Left lung (tissue), 10 donors: ENCODE results near the gene TEKT5. TPM values are rescaled to one million over a fixed set of nuclear protein-coding genes. Genes with fewer than 3 reads are reported as not detected.

Source experiments
- ATAC-seq: fragments of 200-7000 bp; cut with Tn5 transposase; one replicate; pipeline ENCODE4 v1.9.1; 2020; ENCODE audit warnings: moderate library complexity
- DNase-seq, 4 donors: peaks; one replicate each; pipeline ENCODE4 v3.0.0-alpha.2; 2013 to 2020
- H3K27ac ChIP-seq, 2 donors: fragments of 200-600 bp; sonication (generic) in 1 of 2; one replicate each; pipeline versions ENCODE4 v1.5.0 to v1.8.0; 2020 to 2021
- H3K27me3 ChIP-seq, 2 donors: fragments of 200-600 bp; sonication (generic) in 1 of 2; one replicate each; pipeline versions ENCODE4 v1.5.0 to v1.8.0; 2020 to 2021
- H3K36me3 ChIP-seq, 2 donors: fragments of 200-600 bp; sonication (generic) in 1 of 2; one replicate each; pipeline versions ENCODE4 v1.5.0 to v1.8.0; 2020 to 2021
- H3K4me1 ChIP-seq, 2 donors: fragments of 200-600 bp; one replicate each; pipeline ENCODE4 v1.8.0; 2021
- H3K4me3 ChIP-seq, 2 donors: fragments of 200-600 bp; sonication (generic) in 1 of 2; one replicate each; pipeline versions ENCODE4 v1.5.0 to v1.8.0; 2020 to 2021; ENCODE audit warnings: mild to moderate bottlenecking in 1 of 2
- H3K9me3 ChIP-seq, 2 donors: fragments of 200-600 bp; sonication (generic) in 1 of 2; one replicate each; pipeline versions ENCODE4 v1.5.0 to v1.8.0; 2020 to 2021
- intact Hi-C, 2 donors: fragments of 100-400 bp; cut with DNase I; formaldehyde crosslinking; loops; one replicate each; pipeline versions ENCODE4 v1.11.2 to v1.14.2; 2022
- polyA plus RNA-seq, 6 donors: library from polyadenylated mRNA; unstranded; fragments of 120-200 nt; gene quantifications; one replicate each; pipeline ENCODE4 v1.2.1, GENCODE V29; 2013; ENCODE audit not compliant: insufficient read length in 6 of 6
- total RNA-seq, 2 donors: library from RNA; stranded (reverse); fragmentation: NEBNext Ultra II Directional; extraction: Animal tissue kit (Norgen Biotek cat#: 25700); gene quantifications; one replicate each; pipeline ENCODE4 v1.2.1, GENCODE V29; 2021
- TF ChIP-seq, protein P1 (sequence below), 2 donors: fragments of 200-600 bp; sonication (generic) in 1 of 2; IDR thresholded peaks; one replicate each; pipeline versions ENCODE4 v1.5.0 to v1.8.0; 2021; ENCODE audit warnings: antibody characterized with exemption in 2 of 2
- donor health status: DM: no; HTN: yes; CAD: no.
- donor health status: DM: no; HTN: no; CAD: no.

TEKT5 gene
- total and polyA plus RNA-seq, 8 donors = 0.13 to 0.67 (median 0.49) TPM; not detected in 3

DNA sequence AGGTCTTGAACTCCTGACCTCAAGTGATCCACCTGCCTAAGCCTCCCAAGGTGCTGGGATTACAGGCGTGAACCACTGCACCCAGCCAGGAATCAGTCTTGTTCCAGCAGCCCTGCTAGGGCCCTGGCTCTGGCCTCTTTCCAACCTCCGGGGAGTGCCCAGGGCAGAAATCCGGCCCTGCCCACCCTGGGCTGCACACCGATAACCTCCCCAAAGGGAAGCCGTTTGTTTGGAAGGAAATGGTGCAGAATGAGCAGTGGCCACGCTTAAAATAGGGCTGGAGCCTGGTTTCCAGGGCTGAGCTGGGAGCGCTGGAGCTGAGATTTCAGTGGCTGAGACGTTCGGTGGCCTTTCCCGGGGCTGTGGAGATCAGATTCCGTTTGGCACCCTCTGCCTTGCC is 96.6 kb downstream of the TEKT5 start:
- no peak for DNase-seq
- ATAC-seq = peak; percentile 0
- H3K36me3 ChIP-seq = no peaks in the 10 kb centered on the region
- peak overlapping the region; percentile 33 to 46 for H3K27ac ChIP-seq
- no peaks in the 10 kb centered on the region for H3K27me3 ChIP-seq
- peaks cover 24 to 43% of the 10 kb centered on the region in 2 donors for H3K4me1 ChIP-seq
- intact Hi-C loops = no loop called here
- TF ChIP-seq, protein P1, sequence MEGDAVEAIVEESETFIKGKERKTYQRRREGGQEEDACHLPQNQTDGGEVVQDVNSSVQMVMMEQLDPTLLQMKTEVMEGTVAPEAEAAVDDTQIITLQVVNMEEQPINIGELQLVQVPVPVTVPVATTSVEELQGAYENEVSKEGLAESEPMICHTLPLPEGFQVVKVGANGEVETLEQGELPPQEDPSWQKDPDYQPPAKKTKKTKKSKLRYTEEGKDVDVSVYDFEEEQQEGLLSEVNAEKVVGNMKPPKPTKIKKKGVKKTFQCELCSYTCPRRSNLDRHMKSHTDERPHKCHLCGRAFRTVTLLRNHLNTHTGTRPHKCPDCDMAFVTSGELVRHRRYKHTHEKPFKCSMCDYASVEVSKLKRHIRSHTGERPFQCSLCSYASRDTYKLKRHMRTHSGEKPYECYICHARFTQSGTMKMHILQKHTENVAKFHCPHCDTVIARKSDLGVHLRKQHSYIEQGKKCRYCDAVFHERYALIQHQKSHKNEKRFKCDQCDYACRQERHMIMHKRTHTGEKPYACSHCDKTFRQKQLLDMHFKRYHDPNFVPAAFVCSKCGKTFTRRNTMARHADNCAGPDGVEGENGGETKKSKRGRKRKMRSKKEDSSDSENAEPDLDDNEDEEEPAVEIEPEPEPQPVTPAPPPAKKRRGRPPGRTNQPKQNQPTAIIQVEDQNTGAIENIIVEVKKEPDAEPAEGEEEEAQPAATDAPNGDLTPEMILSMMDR (IDR thresholded peaks at IDR 0.05) = no peak
- no peak overlapping the region for H3K4me3 ChIP-seq
- H3K9me3 ChIP-seq = no peaks in the 10 kb centered on the region

DNA sequence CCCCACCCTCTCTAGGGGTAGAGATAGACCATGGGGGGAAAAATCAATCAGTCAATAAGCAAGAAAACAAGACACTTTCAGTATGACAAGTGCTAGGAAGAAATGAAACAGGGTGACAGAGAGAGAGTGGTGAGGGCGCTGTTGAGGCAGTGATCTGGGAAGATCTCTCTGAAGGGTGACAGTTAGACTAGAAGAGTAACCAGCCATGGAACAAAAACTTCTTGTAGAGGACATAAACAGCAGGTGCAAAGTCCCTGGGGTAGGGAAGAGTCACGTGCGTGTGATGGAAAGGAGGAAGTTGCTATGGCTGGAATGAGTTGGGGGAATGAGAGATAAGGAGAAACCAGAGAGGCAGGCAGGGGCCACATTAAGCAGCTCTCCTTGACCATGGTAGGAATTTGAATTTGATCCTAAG is 97.5 kb downstream of the TEKT5 start:
- intact Hi-C loops = no loop called here
- Histone ChIP-seq H3K36me3 (no peaks in the 10 kb centered on the region), H3K27ac (no peak overlapping the region), H3K9me3 (no peaks in the 10 kb centered on the region), H3K27me3 (no peaks in the 10 kb centered on the region), H3K4me1 (peaks cover 24 to 43% of the 10 kb centered on the region in 2 donors), H3K4me3 (no peak overlapping the region)
- no peak for ATAC-seq
- no peak for DNase-seq
- TF ChIP-seq, protein P1 (IDR thresholded peaks at IDR 0.05) = no peak

DNA sequence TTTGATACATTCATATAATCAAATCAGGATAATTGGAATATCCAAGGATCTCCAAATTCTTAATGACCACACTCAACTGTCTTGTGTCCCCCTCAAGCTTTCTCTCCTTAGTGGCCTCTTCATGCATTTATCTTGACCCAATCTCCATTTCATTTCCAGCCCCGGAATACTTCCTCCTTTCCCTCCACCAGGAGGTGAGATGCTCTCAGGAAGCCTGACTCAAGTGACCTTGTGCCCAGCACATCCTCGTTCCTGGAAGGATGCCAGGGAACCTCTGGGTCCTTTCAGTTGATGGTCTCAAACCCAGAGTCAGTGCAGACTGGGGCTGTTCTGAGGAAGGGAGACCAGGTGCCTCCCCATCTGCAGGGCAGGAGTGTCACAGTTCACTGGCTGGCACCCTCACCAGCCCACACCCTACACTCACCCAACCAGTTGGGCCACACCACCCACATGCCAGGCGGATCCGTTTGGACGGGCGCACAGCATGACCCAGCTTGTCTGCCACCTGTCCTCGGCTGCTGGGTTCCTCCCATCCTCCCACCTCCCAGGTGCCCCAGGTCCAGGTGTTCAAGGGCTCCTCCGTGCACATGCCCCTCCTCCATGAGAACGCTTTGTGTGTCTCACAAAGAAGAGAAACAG is 100.3 kb downstream of the TEKT5 start:
- Histone ChIP-seq H3K27me3 (no peaks in the 10 kb centered on the region), H3K27ac (no peak overlapping the region), H3K36me3 (no peaks in the 10 kb centered on the region), H3K4me1 (peaks cover 7 to 24% of the 10 kb centered on the region in 2 donors), H3K4me3 (no peak overlapping the region), H3K9me3 (no peaks in the 10 kb centered on the region)
- ATAC-seq (peak; percentile 84), DNase-seq (peak in 3 of 4 donors; percentile 29 to 84 (median 73))
- TF ChIP-seq, protein P1 (IDR thresholded peaks at IDR 0.05) = no peak
- intact Hi-C loops = no loop called here

DNA sequence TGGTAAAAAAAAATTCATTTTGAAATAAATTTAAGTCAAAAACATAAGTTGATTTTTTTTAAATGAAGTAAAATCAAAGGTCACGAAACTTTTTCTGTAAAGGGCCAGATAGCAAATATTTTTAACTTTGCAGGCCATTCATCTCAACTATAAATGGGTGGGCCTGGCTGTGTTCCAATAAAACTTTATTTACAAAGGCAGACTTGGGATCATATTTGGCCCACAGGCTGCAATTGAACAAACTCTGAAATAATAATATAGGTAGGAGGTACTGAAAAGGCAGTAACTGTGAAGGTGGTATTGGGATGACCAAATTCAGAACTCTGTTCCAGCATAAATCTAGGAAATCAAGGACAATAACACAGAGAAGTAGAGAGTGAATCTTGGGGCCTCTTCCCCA is 102.1 kb downstream of the TEKT5 start:
- no peak for ATAC-seq
- Histone ChIP-seq H3K4me1 (peaks cover 2 to 7% of the 10 kb centered on the region in 2 donors), H3K27me3 (no peaks in the 10 kb centered on the region), H3K9me3 (no peaks in the 10 kb centered on the region), H3K4me3 (no peak overlapping the region), H3K36me3 (no peaks in the 10 kb centered on the region), H3K27ac (no peak overlapping the region)
- intact Hi-C loops = no loop called here
- DNase-seq = no peak
- TF ChIP-seq, protein P1 (IDR thresholded peaks at IDR 0.05) = no peak

DNA sequence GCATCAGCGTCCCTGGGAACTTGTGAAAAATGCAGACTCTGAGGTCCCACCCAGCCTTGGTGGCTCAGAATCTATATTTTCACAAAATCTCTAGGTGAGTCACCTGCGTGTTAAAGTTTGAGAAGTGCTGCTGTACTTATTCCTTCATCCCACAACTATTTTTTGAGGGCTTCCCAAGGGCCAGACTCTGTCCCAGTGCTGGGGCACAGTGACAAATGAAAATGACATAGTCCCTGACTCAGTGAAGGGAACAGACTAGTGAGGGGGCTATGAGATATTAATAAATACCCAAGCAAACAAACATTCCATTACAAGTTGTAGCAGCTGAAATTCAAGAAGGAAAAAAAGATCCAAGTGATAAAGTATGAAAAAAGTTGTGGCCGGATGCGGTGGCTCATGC is 104.4 kb downstream of the TEKT5 start:
- H3K4me1 ChIP-seq = peaks cover 2 to 7% of the 10 kb centered on the region in 2 donors
- DNase-seq = no peak
- H3K9me3 ChIP-seq = no peaks in the 10 kb centered on the region
- H3K36me3 ChIP-seq = no peaks in the 10 kb centered on the region
- no peak overlapping the region for H3K4me3 ChIP-seq
- no peak overlapping the region for H3K27ac ChIP-seq
- no peaks in the 10 kb centered on the region for H3K27me3 ChIP-seq
- intact Hi-C loops = no loop called here
- TF ChIP-seq, protein P1 (IDR thresholded peaks at IDR 0.05) = no peak
- ATAC-seq = peak; percentile 38
